ENCODE measurements around the gene TNRC18.

DNA sequence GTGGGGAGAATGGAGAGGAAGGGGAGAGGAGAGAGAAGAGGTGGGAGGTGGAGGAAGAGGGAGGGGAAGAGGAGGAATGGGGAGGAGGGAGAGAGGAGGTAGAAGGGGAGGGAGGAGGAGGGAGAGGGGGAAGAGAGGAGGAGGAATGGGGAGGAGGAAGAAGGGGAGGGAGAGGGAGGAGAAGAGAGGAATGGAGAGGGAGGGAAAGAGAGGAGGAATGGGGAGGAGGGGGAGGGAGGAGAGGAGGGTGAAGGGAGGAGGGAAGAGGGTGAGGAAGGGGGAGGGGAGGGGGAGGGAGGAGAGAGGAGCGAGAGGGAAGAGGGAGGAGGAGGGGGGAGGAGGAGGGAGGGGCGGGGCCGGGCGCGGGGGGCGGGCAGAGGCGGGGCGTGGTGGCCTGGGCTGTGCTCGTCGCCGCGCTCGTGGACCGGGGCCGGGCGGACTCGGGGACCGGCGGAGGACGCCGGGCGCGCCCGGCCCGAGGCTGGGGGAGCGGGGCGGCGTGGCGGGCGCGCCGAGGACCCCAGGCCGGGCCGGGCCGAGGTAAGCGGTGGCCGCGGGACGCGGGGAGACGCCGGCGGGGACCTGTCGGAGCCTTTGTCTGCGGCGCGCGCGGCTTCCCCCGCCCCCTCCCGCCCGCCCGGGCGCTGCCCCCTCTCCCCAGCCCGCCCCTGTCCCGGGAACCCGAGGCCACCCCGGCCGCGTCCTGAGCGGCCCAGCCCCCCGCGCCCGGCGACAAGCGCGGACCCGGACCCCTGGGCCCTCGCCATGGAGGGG lies 140.9 kb downstream of the TNRC18 start, which contains the start of gene SLC29A4:
- TF ChIP-seq, protein P1, sequence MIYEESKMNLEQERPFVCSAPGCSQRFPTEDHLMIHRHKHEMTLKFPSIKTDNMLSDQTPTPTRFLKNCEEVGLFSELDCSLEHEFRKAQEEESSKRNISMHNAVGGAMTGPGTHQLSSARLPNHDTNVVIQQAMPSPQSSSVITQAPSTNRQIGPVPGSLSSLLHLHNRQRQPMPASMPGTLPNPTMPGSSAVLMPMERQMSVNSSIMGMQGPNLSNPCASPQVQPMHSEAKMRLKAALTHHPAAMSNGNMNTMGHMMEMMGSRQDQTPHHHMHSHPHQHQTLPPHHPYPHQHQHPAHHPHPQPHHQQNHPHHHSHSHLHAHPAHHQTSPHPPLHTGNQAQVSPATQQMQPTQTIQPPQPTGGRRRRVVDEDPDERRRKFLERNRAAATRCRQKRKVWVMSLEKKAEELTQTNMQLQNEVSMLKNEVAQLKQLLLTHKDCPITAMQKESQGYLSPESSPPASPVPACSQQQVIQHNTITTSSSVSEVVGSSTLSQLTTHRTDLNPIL (CRISPR knock-in tag; IDR thresholded peaks at IDR 0.05; ENCODE audit: low read depth) = no peak
- no peak for TF ChIP-seq ZC3H10 (CRISPR knock-in tag; IDR thresholded peaks at IDR 0.05)
- TF ChIP-seq PPARA (CRISPR knock-in tag; IDR thresholded peaks at IDR 0.05; ENCODE audit: borderline replicate concordance) = no peak
- TF ChIP-seq, protein P2, sequence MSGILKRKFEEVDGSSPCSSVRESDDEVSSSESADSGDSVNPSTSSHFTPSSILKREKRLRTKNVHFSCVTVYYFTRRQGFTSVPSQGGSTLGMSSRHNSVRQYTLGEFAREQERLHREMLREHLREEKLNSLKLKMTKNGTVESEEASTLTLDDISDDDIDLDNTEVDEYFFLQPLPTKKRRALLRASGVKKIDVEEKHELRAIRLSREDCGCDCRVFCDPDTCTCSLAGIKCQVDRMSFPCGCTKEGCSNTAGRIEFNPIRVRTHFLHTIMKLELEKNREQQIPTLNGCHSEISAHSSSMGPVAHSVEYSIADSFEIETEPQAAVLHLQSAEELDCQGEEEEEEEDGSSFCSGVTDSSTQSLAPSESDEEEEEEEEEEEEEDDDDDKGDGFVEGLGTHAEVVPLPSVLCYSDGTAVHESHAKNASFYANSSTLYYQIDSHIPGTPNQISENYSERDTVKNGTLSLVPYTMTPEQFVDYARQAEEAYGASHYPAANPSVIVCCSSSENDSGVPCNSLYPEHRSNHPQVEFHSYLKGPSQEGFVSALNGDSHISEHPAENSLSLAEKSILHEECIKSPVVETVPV (CRISPR knock-in tag; IDR thresholded peaks at IDR 0.05) = no peak
